ENCODE data around the gene LIN54.

The LIN54 gene

GRCh38 chr4:82890528-82890900, 120.1 kb downstream of the LIN54 start:
- no peak for DNase-seq

GRCh38 chr4:82889287-82889686, 121.3 kb downstream of the LIN54 start:
- DNase-seq = no peak

- DNase-seq = no peak
Observed at GRCh38 chr4:82886147-82886942, 124.3 kb downstream of the LIN54 start.

- no peak for DNase-seq
Observed at GRCh38 chr4:82885410-82885809, 125.2 kb downstream of the LIN54 start.
